ENCODE data around the gene MRPS23.

Gene MRPS23

GRCh38 chr17:57876866-57877237, 27.0 kb upstream of the MRPS23 start:
- TF ChIP-seq, protein P1, sequence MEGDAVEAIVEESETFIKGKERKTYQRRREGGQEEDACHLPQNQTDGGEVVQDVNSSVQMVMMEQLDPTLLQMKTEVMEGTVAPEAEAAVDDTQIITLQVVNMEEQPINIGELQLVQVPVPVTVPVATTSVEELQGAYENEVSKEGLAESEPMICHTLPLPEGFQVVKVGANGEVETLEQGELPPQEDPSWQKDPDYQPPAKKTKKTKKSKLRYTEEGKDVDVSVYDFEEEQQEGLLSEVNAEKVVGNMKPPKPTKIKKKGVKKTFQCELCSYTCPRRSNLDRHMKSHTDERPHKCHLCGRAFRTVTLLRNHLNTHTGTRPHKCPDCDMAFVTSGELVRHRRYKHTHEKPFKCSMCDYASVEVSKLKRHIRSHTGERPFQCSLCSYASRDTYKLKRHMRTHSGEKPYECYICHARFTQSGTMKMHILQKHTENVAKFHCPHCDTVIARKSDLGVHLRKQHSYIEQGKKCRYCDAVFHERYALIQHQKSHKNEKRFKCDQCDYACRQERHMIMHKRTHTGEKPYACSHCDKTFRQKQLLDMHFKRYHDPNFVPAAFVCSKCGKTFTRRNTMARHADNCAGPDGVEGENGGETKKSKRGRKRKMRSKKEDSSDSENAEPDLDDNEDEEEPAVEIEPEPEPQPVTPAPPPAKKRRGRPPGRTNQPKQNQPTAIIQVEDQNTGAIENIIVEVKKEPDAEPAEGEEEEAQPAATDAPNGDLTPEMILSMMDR (IDR thresholded peaks at IDR 0.05; ENCODE audit: low read depth, low read length): no peak
- no peak overlapping the region for H3K4me3 ChIP-seq (ENCODE audit: low read depth, low read length)

GRCh38 chr17:57876023-57876865, 26.4 kb upstream of the MRPS23 start:
- no peak overlapping the region for H3K4me3 ChIP-seq (ENCODE audit: low read depth, low read length)
- TF ChIP-seq, protein P1 (IDR thresholded peaks at IDR 0.05; ENCODE audit: low read depth, low read length): no peak

DNA sequence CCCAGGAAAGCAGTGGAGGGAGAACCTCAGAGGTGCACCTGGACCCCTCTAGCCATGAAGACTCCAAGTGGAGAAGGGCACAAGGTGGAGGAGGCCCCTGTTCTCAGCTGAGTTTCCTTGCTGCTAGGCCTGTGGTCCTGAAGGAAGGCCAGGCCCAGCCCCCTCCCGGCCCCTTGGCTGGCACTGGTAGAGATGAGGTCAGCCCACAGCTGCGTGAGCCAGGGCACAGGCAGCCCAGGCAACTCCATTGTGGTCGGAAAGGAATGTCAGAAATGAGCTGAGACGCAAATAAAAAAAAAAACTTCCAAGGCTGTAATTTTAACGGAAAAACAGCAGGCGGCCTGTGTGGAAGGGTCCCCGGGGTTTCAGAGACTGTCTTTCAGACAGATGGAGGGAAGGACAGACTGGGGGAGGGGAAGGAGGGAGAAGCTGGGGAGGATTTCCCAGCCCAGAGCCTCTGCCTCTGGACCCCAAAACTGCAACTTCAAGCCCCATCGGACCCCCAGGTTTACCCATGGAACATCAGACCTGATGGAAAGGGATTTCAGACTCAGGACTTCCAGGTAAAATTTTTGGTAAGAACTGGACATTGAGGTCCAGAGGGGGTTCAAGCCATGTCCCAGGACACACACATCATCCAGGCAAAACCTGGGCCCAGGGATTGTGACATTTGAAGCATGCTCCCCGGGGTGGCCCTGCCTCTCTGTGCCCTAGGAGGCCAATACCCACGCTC, 25.6 kb upstream of the MRPS23 start:
- H3K4me3 ChIP-seq (ENCODE audit: low read depth, low read length): peak overlapping the region; percentile 39
- TF ChIP-seq, protein P1 (IDR thresholded peaks at IDR 0.05; ENCODE audit: low read depth, low read length): peak; percentile 76

DNA sequence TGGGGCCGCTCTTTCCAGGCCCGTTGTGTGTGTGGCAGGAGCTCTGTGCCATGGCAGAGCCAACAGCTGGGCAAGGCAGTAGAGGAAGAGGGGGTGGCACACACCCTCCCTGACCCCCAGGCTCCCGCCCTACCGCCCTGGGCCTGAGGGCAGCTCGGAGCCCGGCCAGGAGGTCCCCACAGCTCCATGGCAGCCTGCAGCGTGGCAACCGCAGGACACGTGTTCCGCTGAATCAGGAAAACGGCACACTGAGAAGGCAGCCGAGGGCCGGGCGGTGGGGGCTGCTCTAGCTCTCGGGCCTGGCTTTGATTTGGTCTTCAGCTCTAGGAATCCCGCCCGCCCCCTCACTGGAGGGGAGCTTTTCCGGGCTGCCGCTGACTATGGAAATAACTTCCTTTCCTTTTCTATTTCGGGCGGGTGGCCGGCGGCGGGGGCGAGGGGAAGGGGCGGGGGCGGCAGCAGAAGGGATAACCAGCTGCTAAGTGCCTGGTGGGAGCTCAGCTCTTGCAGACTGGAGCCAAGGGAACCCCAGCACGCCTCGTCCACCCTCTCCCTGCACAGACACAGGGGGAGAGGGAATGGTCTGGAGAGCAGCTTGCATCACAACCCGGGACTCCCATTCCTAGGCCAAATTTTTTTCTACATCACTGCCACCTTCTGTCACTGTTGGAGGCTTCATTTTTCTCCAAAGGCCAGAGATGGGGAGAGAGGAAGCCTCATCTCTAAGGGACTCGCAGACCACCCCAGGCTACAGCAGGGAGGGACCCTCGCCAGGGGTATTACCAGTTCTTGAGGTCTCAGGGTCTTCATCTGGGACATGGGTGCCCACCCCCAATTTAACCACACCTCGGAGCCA, 24.8 kb upstream of the MRPS23 start:
- TF ChIP-seq, protein P1 (IDR thresholded peaks at IDR 0.05; ENCODE audit: low read depth, low read length): no peak
- peak overlapping the region; percentile 39 for H3K4me3 ChIP-seq (ENCODE audit: low read depth, low read length)

DNA sequence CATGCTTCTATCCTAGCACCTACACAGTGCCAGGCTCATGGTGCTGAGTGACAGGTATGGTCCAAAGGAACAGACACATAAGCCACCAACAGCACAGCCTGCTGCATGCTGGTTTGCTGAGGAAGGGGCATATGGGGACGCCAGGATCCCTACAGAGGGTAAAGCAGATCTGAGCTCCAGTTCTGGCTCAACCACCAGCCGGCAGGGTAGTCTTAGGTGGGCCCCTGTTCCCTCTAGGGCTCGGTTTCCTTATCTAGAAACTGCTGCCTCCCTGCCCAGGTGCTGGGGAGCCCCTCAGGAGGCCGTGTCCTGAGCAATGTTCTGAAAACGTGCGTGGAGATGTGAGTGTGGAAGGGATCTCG, 24.2 kb upstream of the MRPS23 start:
- 0 out of 2 replicates have a peak overlapping the region, but pooled peaks have one; percentile 14 for H3K4me3 ChIP-seq (ENCODE audit: low read depth, low read length)
- TF ChIP-seq, protein P1 (IDR thresholded peaks at IDR 0.05; ENCODE audit: low read depth, low read length): no peak

DNA sequence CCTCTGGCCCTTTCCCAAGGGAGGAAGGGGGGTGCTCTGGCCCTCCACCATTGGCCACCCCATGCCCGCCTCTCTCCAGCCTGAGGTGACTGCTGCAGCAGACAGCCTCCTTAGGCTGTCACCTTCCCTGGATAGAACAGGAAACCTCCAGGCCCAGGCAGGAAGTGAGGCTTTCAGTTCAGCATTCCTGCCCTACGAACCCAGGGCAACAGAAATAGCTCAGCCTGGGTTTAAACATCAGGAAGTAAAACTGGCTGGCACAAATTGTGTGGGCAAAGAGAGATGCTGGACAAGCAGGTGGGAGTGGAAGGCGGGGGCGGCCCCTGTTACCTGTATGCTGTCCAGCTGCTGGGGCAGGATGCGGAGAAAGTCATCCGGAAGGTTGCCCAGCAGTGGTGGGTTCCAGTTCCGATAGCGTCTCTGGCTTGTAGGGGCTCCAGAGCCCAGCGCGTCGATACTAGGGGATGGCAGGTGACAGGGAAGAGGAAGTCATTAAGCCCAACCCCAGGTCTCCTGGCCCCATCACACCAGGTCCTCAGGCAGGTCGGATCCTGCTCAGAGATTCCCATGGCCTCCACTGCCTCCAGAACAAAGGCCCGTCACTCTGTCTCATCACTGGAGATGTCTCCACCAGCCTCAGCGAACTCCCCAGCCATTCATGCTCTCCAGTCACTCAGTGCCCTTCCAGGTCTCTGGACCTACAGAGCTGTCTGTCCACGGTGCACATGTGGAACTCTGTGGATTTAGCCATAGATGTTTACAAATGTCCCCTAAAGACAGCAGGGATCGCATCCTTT, 23.6 kb upstream of the MRPS23 start:
- TF ChIP-seq, protein P1 (IDR thresholded peaks at IDR 0.05; ENCODE audit: low read depth, low read length): no peak

More for the DNA sequence above, 23.6 kb upstream of the MRPS23 start:
- no peak overlapping the region for H3K4me3 ChIP-seq (ENCODE audit: low read depth, low read length)

Measured in WI38 (cell line).